Fibroblast of skin of scalp (primary cell): ENCODE measurements around the gene SLC25A17. TPM values are rescaled to one million over a fixed set of nuclear protein-coding genes. Genes with fewer than 3 reads are reported as not detected.
A peak's percentile ranks its signal among the peaks of the same experiment; 100 is the strongest.
"Not testable (repeated sequence)": the region's sequence is repeated elsewhere in the genome, so short reads cannot be mapped to it uniquely, and the experiment has no call there.

Source experiments
- DNase-seq: peaks from one replicate; pipeline ENCODE4 v3.0.0-alpha.2; 2013
- polyA plus RNA-seq, 2 experiments: library from polyadenylated mRNA; unstranded; fragments of 120-200 nt; gene quantifications; one replicate each; pipeline ENCODE4 v1.2.1, GENCODE V29; 2013; ENCODE audit not compliant: insufficient read length in 2 of 2

Gene SLC25A17, protein sequence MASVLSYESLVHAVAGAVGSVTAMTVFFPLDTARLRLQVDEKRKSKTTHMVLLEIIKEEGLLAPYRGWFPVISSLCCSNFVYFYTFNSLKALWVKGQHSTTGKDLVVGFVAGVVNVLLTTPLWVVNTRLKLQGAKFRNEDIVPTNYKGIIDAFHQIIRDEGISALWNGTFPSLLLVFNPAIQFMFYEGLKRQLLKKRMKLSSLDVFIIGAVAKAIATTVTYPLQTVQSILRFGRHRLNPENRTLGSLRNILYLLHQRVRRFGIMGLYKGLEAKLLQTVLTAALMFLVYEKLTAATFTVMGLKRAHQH
- polyA plus RNA-seq (2013, experiment 1 of 2; ENCODE audit: insufficient read length) = 21.4 TPM
- polyA plus RNA-seq (2013, experiment 2 of 2; ENCODE audit: insufficient read length) = 22.0 TPM

DNA sequence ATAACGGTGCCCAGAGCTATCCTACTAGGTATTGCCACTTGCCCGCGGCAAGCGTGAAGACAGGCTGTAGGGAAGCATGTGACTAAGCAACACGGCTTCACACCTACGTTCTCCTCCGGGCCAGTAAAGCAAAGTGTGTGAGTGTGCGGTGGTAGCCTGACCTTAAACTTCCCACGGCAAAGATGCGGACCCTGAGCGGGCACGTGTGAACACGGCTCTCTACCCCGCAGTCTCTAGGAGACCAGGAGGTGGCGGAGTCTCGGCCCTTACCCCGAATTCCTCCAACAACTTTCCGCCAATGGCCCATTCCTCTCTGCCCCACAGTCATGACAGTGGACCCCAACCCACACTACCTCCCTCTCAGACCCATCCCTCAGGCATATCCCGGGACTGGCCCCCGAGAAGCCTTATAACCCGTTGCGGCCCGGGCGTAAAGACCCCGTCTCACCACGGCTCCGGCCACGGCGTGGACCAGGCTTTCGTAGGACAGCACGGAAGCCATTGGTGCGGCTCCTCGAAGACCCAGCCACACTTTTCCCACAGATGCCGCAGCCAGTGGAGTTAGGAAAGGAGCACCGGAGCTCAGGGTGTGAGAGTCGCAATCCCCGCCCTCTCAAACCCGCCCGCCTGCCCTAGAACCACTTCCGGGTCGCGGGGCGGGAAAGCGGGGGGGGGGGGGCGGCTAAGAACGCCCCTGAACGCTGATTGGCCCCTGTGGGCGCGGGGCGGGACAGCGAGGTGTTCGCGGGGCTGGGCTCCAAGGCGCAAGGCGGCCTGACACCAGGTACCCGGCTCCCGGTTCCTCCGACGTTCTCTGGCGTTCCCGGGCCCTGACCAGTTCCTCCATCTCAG, at the start of gene SLC25A17:
Gene SLC25A17 (minus strand): TSS at position 600 of the 852 bp plus-strand sequence. CDS start 98 bp downstream, at position 502.
- peak; percentile 83 for DNase-seq

DNA sequence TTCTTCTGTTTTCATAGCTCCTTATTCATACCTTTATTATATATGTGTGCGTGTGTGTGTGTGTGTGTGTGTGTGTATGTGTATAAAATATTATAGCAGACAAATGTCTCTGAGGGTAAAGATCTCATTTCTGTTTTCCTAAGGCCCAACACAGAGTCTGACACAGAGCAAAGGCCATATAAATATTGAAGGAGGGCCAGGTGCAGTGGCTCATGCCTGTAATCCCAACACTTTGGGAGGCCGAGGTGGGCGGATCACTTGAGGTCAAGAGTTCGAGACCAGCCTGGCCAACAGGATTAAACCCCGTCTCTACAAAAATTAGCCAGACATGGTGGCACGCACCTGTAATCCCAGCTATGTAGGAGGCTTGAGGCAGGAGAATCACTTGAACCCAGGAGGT, 49.2 kb upstream of the SLC25A17 start:
- not testable (repeated sequence) for DNase-seq

DNA sequence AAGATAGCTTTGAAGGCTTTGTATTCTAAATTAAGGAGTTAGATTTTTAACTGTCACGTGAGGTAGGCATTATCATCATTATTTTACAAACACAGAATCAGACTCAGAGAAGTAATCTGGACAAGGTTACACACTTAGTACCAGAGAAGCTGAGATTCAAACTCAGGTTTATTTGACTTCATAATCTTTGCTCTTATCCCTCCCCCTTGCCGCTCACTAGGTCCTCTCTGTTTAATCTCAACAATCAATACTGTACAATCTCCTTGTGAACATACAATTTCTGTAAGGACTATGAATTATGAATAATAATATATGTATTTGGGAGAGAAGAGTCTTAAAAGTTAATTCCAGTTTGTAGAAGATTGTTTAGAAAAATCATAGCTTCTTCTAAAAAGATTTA, 48.0 kb upstream of the SLC25A17 start:
- no peak for DNase-seq

DNA sequence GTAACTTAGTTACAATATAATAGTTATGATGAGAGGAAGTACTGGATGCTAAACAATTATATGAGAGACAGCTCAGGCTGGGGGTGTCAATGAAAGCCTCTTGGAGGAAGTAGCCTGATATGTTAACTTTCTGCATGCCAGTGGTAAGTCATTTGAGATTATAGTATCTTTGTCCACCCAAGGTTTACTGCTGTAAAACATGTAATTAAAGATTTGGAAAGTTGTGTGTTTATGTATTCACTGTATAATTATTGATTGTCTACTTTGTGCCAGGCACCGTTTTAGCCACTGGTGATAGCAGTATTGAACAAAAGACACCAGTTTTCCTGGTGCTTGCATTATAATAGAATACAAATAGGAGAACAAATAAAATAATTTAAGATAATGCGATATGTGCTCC, 43.4 kb upstream of the SLC25A17 start:
- no peak for DNase-seq

DNA sequence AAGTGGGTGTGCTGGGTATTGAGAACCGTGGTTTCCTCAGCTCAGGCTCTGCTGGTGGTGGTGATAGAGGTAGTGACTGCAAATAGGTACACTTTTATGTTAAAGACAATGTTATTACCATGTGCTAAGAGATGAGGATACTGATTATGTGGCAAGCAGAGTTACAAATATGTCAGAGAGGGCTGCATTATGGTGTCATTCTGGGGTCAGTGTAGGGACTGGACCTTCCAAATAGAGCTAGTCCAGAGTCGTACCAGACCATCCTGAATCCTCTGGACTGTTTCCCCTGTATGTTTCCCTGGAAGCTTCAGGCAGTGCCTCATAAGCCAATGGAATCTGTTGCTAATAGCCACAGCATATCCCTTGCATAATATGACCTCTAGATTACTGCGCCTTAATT, 42.9 kb upstream of the SLC25A17 start, which contains the start of gene DNAJB7:
Gene DNAJB7 (minus strand): TSS at position 101 of the 400 bp plus-strand sequence. CDS start 119 bp downstream, outside the sequence.
- no peak for DNase-seq

DNA sequence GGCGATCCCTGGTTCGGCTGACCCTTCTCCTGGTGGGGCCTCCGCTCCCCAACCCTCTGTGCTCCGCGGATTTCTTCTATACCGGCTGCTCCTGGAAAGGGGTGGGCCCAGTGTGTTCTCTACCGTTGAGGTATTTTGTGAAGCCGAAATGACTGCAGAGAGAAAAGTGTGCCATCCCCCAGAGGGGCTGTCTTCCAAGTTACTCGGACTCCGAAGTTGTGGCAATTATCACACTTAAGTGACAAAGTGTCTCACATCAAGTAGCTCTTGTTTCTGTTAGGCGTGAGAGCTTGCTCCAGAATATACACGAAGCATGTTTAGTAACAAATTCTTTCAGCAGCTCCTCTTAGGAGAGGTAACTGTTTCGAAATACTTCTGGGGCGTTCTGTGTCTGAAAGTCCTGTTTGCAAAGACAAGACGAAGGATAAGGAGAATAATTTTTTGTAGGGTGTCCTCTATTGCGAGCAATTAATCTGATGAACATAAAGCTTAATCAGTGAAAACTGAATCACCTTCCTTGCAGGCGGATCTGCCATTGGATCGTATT, 38.2 kb upstream of the SLC25A17 start:
- no peak for DNase-seq

DNA sequence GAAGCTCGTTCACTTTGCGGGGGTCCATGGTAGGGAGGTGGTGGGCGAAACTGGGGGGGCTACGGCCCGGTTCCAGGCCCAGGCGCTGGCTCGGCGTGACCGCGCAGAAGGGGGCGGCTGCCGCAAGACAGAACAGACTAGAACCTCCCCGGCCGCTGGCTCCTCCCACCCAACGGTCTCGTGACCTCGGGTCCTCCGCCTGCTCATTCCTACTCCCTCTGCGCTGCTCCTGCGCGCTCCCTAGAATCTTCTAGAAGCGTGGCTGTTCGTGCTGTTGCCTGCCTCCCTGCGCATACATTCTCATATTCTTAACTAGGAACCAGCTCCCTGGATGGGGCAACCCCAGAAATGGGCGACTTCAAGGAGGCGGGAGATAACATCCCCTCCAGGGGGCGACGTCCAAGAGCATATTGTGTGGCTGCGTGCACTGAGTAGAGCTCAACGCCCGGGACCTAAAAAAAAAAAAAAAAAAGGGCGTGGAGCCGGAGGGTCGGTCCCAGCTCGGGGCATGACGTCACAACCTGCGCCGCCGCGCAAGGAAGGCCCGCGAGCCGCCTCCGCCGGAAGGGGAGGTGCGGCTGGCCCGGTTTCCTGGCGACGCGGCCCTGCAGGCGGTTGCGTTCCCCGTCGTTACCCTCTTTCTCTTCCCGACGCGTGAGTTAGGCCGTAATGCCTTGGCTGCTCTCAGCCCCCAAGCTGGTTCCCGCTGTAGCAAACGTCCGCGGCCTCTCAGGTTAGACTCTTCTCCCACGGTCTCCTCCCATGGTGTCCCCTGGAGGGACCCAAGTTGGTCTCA, 37.6 kb upstream of the SLC25A17 start, which contains the start of the genes ST13 and XPNPEP3:
Gene ST13 (minus strand): TSS at position 127 of the 796 bp plus-strand sequence. CDS start 99 bp downstream, at position 28.
Gene XPNPEP3 (plus strand): TSS at position 636 of the 796 bp plus-strand sequence. CDS start 34 bp downstream, at position 670.
- DNase-seq = peak; percentile 98

DNA sequence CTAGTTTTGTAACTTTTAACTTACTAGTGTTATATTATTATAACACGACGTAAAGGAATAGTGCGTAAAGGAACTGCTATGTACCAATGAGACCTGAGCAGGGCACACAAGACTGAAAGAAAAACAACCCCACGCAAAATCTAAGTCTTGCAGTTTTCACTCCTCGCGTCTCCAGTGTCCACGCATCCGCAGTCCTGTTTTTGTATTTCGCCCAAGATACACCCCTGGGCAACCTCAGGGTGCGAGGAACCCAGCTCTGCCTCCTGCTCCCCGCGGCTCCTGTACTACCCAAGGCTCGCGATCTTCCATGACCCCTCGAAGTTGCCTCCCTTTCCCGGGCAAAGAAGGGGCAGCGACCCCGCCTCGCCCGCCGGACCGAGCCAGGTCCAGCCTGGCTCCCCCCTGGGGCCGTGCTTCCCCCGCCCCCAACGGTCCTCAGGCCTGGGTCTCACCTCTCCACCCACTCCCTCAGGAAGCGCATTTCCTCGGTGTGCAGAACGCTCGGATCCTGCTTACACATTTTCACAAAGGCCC, 36.9 kb upstream of the SLC25A17 start:
- DNase-seq = no peak

DNA sequence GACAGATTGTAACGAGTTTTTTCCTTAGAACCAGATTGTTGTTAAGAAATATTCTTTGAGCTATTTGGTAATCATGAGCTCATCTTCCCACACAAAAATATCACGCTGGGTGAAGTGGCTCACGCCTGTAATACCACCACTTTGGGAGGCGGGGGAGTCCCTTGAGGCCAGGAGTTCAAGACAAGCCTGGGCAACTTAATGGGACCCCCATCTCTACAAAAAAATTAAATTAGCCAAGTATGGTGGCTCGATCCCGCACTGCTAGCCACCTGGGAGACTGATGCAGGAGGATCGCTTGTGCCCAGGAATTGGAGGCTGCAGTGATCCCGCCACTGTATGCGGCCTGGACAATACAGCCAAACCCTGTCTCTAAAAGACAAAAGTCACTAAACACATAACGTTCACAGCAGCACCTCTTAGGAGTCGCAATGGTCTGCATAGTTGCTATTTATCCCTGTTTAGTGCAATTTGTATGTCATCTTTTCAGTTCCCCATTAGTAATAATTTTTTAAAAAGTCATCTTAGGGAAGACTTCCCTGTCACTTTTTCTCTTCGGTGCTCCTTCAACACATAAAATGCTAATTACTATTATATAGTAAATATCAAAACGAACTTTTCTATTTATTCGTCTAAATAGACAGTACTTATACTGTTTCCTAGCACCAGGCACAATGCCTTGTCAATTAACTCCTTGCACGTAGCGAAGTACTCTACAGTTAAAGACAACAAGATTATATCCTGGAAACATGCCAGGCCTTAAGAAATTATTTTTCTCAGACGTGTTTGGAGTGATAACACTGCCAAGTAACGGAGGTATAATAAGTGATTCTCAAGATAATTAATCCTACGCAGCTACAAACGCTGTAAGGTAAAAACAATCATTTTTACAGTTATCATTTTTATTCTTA, 36.2 kb upstream of the SLC25A17 start:
- DNase-seq = no peak

DNA sequence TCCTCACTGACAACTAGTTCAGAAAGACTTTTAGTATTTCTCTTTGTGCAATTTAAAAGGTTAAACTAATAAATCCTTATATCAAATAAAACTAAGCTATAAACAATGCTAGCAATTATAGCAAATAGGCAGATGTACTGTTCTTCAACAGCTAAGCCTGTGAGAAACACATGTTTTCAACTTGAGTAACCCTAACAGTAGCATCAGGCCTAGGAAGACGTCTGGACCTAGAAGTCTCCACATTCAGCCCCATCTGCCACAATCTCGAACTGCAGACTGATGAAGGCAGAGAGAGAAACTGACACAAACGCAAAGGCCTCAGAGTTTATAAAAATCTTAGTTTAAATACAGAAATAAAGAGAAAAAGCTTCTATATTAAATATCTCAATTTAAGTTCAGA, 34.8 kb upstream of the SLC25A17 start:
- DNase-seq = no peak

DNA sequence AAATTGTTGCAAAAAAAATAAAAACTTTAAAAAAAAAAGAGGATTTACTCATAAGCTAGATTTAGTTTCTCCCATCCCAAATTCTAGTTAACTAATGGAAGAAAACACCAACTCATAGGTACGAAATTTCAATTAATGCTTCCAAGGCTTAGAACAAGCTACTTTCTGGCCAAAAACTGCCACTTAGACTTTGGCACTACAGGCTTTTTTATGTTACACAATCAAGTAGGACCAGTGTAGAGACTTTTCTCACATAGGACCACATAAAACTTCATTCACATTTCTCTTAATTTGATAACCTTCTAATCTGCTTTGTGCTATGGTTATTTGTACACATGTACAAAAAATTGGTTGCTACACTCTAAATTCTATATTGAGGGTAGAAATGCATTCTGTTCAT, 34.2 kb upstream of the SLC25A17 start:
- DNase-seq = no peak

DNA sequence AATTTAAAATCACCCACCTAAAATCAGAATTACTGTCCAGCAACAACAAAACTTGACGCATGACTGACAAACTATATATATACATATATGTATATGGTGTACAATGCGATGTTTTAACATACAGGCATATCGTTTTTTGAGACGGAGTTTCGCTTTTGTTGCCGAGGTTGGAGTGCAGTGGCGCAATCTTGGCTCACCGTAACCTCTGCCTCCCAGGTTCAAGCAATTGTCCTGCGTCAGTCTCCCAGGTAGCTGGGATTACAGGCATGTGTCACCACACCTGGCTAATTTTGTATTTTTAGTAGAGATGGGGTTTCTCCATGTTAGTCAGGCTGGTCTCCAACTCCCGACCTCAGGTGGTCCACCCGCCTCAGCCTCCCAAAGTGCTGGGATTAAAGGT, 26.7 kb upstream of the SLC25A17 start:
- DNase-seq = not testable (repeated sequence)

DNA sequence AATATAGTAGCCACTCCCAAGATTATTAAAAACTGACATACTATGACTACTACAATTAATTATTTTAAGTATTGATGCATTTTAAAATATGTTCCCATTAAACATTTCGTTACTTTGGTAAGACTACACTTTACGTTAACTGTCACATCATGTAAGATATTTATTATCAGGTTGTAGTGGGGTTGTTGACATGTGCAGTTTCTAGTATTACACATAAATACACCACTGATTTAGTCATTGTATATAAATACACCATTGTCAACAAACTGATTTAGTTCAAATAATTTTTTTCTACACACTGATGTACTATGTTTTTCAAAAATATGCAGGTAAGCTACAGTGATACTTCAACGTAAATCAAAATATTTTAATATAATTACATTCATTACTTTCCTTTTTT, 25.8 kb upstream of the SLC25A17 start:
- DNase-seq = no peak

DNA sequence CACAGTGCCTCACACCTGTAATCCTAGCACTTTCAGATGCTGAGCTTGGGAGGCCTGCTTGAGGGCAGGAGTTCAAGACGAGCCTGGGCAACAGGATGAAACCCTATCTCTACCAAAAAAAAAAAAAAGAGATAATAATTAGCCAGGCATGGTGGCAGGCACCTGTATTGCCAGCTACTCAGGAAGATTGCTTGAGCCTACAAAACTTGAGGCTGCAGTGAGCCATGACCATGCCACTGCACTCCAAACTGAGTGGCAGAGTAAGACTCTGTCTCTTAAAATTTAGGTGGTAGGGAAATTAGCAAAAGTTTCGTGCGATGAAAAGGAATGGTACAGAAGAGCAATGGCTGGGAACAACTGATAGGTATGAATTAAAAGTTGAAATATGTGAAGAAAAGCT, 19.3 kb upstream of the SLC25A17 start:
- no peak for DNase-seq

DNA sequence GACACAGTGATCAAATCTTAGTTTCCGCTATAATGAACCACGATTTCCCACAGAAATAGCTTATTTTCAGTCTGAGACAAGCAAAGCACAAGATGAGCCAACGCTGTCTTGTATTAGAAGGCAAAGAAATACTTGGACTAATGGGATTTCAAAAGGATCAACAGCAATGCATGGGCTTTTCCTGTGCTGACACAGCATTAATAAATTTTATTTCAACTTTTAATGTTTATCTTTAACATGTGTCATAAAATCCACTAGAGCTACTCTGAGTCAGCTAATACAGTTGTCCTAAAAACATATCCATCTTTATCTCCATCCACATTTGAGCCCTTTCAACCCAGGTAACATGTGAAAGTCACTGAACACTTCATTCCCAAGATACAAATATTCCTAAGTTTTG, 15.5 kb upstream of the SLC25A17 start:
- DNase-seq = no peak

DNA sequence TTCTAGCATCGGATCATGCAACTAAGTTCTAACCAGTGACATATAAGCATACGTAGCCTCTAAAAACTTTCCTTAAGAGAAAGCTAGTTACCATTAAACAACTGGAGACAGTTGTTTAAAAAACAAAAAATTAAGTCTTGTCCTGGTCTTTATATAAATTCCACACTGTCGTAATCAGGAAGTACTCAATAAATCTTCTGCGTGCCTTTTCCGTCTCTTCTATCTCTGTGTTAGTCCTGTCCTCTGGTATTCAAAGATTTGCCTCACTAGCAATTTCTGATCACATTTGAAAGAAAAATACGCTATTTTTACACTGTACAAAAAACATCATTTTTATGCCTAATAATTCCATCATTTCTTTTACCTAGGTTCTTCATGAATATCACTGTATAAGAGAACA, 10.0 kb upstream of the SLC25A17 start:
- DNase-seq = no peak

DNA sequence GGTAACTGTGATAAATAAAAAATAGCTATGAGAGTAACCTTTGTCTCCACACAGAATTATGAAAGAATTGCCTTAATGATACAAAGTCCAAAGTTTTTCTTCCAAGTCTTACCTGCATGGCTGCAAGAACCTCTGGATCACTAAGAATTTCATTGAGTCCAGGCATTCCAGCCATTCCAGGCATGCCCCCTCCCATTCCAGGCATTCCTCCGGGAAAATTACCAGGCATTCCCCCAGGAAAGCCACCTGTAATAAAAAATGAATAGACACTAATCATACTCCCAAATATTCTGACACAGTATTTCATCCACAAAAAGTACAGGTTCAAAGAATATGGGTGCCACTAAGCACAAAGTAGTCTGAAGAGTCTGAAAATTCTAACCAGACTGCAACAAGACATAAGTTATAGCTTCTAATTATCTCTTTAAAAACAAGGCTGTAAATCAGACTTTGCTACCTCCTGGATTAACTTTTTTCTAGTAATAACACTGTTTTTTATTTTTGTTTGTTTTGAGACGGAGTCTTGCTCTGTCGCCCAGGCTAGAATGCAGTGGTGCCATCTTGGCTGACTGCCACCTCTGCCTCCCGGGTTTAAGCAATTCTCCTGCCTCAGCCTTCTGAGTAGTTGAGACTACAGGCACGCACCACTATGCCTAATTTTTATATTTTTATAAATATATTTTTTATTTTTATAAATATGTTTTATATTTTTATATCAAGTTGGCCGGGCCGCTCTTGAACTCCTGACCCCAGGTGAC, 8.0 kb upstream of the SLC25A17 start:
- no peak for DNase-seq

DNA sequence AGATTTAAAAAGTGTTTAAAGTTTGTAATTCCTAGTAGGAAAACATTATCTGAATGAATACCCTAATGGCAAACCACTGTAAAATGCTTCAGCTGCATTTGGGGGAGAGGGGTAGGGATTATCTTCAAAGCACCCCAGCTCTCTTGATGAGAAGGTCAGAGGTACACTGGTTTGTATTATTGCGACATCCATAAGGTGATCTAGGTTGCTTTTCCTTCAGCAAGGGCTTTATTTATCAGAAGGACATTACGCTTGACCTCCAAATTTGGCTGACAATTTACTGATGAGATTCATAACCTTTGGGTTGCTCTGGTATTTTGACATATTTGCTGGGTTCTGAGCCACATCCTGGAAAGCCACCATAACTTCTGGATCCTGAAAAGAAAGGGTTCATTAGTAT, 7.1 kb upstream of the SLC25A17 start:
- not testable (repeated sequence) for DNase-seq

DNA sequence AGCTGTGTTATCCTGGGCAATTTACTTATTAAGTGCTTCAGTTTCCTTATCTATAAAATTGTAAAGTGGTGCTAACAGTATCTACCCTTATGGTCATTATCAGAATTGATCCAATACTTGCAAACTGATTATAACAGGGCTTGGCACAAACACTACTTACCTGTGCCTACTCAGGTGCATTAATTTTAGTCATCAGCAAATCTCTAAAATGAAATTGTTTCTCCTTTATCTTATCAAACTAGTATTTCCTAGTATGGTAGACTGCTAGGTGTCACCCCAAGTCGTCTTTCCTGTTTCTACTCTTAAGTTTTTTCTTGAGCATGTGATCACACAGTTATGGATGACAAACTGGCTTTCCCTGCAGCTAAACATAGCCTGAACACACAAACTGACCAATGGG, 4.3 kb upstream of the SLC25A17 start:
- no peak for DNase-seq

DNA sequence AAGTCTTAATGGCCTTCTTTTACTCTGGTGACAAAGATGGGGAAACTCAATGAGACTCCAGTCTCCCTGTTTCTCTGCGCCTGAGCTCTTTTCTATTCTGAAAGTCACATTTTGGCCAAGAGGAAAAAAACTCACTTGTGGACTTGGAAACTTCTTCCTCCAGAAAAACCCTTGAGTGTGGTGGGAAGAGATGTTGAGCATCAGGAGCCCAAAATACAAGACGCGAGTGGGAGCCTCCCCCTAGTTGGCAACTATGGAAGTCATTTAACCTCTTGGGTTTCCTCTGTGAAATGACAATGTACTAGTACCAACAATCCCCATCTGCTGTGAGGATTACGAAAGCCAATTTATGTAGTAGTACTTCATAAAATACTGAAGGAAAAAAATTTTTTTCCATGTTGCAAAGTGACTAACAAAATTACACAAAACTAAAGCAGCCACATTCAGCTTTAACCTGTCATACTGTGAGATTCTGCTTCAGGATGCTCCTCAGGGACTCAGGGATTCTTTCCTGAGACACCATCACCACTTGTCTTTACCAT, 524 bp upstream of the SLC25A17 start:
- peak; percentile 14 for DNase-seq
